GM21447 (cell line): ENCODE measurements around the gene CTSO.
"Not testable (repeated sequence)": the region's sequence is repeated elsewhere in the genome, so short reads cannot be mapped to it uniquely, and the experiment has no call there.

Experiments used
- ATAC-seq: cut with Tn5 transposase; IDR thresholded peaks from one replicate; pipeline ENCODE4 v1.9.1; 2021; ENCODE audit not compliant: unreplicated experiment

CTSO gene

DNA sequence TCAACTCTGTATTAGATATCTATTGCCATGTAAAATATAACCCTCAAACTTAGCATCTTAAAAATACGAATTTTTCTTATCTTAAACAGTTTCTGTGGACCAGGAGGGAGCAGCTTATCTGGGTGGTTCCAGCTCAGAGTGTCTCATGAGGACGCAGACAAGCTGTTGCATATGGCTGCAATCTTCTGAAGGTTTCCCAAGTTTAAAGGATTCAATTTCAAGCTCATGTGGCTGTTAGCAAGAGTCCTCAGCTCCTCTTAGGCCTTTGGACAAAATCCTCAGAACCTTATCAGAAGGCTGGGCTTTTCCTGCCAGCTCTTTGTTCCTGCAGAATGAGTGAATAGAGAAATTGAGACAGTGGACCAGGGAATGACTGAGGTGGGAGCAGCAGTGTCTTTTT lies 2.8 kb upstream of the CTSO start:
- ATAC-seq: no peak

DNA sequence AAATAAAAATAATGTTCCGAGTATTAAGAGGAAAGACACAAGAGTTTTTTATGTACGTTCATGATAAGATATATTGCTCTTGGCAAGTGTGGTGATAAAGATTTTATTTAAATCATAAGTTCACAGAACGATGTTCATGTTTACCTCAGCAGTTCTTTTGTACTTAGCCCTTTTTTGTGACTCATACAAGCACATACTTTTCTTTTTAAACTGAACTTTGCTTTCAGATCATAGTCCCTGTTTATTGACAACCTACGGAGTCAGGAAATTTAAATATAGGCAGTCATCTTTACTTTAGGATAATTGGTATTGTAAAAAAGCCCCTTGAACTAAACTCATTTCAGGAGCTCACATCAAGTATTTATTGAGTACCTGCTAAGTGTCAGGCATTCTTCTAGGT lies 1.3 kb upstream of the CTSO start:
- ATAC-seq: no peak

DNA sequence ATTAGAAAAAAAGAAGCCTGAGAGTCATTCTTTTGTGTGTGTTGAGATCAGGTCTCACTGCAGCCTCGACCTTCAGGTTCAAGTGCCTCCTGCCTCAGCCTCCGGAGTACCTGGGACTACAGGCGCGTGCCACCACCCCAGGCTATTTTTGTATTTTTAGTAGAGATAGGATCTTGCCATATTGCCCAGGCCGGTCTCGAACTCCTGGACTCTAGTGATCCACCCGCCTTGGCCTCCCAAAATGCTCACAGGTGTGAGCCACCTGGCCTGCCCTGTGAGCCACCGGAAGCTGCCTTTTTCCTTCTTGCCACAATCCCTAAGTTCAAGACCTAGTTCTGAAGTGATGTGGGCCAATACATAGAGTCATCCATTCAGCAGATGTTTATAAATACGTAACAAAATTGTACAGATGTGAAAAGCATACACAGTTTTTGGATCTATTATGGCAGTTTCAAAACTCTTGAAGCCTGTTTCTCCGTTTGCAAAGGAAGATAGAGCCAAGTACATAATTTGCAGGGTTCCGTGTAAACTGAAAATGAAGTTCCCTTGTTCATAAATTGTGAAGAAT lies 536 bp upstream of the CTSO start:
- ATAC-seq: no peak

DNA sequence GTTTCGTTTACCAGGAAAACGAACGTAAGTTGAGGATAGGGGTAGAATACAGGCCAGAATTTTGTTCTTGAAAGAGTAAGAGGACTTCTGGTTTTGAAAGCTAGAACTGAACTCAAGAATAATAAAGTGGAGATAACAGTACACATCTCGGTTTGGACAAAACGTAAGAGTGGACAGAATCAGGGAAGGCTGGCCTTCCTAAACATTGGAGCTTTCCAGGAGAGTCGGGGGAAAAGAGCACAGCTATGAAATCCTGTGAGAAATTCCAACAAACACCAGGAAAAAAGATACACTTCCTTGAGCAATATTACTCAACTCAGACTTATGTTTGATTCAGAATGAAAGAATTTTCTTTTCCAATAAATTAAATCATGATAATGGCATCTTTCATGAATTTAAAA lies 1.2 kb downstream of the CTSO start:
- ATAC-seq: no peak

DNA sequence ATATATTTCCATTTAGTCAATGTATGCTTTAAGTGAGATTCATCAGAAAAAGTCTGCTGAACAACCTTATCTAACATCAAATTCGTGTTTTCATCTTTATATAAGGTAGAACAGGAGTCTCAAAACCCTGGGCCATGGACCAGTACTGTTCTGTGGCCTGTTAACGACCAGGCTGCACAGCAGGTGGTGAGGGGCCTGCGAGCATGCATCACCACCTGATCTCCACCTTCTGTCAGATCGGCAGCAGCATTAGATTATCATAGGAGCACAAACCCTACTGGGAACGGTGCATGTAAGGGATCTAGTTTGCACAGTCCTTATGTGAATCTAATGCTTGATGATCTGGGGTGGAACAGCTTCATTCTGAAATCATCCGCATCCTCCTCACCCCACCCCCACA lies 3.2 kb downstream of the CTSO start:
- no peak for ATAC-seq

DNA sequence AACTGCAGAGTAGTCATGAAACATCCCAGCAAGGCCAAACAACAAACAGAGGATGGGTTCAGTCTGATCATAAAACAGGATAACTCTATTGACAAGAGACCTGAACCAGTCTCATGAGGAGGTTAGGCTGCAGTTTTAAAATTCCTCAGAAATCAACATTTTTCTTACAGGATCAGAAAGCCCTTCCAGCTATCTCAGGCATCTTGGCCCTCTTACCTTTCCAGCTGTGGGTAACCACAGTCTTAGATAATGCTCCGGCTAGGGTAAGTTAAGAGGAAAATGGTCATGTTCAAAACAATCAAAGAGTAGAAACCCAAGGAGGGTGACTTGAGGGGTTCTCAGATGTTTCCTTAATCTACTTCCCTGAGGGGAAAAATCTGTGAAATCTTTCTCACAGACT lies 5.1 kb downstream of the CTSO start:
- ATAC-seq: no peak

DNA sequence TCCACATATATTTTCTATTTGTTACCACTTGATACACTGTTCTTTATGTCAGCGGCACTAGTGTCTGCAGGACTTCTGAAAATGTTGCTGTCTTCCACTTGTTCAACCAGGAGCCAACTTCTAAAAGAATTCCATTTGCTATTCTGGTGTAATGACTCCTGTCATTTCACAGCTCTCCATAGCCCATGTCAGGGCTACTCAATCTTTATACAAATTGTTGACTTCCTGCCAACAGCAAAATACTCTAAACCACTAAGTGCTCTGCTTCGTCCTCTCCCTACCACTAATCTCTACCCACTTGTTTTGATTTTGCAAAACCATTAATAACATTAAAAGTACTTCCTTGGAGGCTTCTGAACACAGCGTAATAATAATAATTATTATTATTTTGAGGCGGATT lies 7.2 kb downstream of the CTSO start:
- ATAC-seq: no peak

DNA sequence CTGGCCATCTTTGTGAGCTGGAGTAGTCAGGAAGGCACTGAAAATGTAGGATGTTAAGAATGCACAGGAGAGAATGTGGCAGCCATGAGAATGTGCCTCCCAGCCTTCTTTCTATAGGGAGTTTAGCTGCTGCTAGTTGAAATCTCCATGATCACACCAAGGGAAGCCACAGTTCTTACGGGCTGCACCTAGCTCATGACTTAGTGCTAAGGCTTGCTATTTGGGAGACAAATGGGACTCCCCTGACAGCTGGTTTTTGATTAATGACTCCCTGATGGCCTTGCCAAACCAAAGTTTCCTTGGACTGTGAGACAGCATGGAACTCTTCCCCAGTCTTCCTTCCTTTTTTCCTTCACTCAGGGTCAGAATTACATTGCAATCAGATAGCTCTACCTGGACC lies 9.2 kb downstream of the CTSO start:
- ATAC-seq: no peak

DNA sequence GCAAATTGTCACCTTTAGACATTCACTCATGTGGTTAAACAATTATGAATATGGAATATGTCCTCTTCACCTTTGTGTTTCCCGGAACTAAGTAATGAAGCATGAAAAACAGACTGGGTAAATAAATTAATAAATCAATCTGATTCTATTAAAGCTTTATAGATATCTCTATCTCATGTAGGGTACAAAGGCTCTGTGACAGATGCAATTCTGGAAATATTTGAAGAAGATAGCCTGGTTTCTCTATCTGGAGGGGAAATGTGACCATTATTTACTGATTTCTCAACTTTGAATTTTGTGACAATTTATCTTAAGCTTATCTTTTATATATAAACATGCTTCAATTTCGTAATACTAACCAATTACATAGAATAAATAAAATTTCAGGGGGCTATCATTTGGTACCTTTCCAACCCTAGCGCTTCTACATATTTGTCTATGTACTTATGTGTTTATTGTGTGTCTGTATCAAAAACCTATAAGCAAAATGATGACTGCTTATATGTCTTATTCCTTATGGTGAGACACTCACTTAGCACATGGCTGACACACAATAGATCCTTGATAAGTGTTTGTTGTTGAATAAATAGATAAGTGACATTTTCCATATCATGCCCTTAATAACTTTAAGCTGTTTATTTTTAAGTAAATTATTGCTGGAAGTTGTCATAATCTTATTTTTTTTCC lies 9.9 kb downstream of the CTSO start:
- ATAC-seq: no peak

DNA sequence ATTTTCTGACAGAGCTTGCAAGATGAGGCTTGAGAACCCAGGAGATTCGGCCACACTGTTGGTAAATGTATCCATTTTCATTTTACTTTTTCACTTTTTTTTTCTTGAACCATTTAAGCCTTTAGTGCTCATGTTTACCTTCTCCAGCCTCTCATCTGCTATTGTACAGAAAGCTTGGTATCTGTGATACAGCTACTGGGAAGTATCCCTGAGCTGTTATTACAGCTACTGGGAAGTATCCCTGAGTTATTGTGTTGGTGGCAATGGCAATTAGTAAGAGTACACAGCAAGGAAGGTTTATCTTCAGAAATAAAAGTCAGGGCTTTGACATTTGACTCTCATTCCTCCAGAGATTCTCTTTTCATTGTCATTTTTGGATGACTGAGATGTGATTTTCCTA lies 11.8 kb downstream of the CTSO start:
- ATAC-seq: no peak

DNA sequence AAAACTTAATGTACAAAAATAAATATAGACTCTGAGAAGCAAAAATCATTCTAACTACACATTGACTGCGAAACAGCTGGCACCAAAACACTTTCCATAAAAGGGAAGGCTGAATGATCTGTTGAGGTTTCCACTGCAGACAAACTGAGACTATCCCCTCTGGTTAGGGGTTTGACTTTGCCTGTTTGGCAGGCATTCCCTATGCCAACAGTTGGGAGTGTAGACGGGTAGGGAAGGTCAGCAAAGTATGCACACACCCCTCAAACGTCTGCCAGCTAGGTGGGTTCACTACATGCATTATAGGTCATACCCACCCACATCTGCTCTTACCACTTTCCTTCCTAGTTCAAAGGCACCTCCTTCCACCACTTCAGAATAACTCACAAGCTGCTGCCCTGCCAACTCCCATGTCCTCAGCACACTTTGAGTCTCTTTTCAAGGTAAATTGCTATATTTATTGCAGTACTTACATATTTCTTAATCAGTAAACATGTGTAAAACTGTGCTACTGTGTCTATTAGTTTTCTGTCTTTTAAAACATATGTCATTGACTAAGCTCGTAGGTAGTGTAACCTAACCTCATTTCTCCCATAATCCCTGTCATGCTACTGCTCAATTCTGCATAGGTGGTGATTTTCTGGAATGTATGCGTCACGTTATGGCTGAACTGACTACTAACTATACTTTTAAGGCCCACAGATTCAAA lies 12.4 kb downstream of the CTSO start:
- no peak for ATAC-seq

DNA sequence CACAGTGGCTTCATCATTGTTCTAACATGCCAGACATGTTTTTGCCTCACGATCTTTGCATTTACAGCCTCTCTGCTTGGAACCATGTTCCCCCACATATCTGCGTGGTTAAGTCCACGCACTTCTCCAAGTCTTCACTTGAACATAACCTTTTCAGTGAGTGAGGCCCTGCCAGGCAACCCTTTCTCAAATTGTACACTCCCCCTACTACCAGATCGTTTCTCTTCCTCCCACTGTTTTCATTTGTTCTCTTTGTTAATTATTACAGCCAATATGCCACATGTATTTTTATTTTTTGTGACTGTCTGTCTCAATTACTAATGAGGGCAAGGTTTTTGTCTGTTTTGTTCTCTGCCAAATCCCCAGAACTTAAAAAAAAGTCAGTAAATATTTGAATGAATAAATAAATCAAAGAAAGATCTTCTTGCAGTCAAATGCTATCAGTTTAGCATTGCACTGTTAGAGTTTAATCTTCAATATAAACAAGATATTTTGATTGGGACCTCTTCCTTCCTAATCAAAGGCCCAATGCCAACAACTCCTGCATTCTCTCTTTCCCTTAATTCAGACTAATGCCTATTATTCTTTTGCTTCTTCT lies 18.2 kb downstream of the CTSO start:
- ATAC-seq: no peak

DNA sequence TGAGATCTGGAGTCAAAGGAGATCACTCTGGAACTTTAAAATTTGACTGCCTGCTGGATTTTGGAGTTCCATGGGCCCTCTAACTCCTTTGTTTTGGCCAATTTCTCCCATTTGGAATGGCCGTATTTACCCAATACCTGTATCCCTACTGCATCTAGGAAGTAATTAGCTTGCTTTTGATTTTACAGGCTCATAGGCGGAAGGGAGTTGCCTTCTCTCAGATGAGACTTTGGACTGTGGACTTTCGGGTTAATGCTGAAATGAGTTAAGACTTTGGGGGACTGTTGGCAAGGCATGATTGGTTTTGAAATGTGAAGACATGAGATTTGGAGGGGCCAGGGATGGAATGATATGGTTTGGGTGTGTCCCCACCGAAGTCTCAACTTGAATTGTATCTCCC lies 19.0 kb downstream of the CTSO start:
- not testable (repeated sequence) for ATAC-seq

DNA sequence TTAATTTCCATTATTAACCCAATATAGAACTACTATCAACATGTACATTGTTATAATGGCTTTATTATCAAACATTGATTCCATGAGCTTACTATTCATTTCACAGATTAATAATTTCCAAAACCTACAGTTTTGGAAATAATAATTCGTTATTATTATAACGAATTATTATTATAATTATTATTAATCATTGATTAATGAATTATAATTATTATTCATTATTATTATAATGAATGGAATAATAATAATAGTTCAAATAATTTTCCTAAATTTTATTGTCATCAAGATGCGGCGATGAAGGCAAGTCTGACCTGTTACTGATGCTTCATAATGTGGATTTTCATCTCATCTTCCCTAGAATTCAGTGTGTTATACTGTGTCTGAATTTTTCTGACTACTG lies 22.0 kb downstream of the CTSO start:
- ATAC-seq: no peak

DNA sequence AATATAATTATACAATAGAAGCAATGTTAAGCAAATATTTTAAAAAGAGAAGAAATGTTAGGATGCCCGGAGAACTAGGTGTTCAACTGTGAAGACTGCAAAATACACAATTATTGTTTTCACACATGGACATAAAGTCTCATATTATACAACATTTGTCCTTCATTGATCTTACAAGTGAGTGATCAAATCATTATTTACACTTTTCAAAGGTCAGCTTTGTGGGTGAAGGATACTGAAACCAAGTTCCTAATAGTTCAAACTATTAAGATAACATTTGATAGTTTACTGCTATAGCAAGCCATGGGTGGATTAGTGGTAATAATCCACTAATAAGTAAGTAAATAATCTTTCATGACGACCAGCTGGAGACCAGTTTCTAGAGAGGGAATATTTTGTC lies 23.3 kb downstream of the CTSO start:
- no peak for ATAC-seq

DNA sequence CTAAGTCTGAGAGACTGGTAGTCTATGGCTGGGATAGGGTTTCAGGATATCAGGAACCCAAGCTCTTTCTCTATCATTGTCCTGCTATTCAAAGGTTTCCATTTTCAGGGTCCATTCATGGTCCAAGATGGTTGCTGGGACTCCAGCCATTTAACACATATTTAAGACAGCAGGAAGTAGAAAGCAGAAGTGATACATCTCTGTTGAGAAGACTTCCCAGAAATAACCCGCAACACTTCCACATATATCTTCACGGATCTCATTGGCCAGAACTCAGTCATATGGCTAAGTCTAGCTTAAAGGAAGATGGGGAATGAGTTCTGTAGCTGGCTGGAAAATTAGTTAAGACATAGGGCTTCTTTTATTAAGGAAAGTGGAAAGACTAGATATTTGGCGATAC lies 23.8 kb downstream of the CTSO start:
- ATAC-seq: no peak

DNA sequence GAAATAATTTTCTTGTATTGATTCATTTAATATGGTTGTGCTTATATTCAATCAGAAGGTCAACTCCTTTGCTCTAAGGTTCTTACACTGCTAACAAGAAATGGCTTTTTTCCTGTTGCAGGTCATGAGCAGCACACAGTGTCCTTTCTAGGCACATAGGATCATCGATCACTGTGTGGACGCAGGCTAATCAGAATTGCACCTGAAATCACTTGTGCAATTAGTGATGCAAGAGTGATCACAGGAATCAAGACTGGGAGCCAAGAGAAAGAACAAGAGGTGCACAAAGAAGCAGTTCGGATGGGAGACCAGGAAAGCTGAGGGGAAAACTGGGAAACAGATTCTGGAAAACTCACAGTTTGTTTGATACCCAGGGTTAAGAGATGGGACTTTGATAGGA lies 29.0 kb downstream of the CTSO start:
- no peak for ATAC-seq

DNA sequence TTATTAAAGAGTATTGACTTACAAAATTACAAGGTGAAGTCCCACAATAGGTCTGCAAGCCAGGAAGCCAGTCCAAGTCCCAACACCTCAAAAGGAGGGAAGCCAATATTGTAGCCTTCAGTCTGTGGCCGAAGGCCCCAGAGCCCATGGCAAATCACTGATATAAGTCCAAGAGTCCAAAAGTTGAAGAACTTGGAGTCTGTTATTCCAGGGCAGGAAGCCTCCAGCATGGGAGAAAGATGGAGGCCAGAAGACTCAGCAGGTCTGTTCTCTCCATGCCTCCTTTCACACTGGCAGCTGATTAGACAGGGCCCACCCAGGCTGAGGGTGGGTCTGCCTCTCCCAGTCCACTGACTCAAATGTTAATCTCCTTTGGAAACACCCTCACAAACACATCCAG lies 32.1 kb downstream of the CTSO start:
- no peak for ATAC-seq

DNA sequence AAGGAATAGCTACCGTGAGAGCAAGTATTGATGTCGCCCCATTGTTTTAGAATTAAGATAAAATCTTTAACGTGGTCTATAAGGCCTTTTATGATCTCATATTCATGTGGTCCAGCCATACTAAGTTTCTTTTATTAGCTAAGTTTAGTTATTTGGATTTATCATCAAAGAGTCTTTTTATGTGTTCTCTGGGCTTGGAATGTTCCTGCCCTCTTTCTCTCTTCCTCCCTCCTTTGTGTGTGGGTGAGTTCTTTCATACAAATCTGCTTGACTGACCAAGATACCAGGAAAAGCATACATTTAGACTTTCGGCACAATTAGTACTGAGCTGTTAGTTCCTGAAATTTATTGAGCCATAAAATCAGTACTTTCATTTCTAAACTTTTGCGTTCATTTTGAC lies 38.9 kb downstream of the CTSO start:
- no peak for ATAC-seq

DNA sequence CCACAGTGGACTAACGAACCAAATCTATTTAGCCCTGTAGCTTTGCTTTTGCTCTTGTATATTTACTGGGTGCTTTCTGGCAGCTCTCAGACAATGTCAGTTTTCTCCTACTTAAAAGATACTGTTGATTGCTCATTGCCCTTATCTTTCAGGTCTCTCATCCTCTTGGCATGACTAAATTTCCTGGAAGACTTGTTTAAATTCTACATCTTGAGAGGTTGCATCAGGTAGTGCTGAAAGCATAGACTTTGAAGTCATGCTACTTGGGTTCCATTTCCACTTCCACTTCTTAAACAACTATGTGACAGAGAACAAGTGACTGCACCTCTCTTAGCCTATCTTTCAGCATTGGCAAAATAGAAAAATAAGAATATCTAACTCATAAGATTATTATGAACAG lies 41.8 kb downstream of the CTSO start:
- ATAC-seq: no peak

DNA sequence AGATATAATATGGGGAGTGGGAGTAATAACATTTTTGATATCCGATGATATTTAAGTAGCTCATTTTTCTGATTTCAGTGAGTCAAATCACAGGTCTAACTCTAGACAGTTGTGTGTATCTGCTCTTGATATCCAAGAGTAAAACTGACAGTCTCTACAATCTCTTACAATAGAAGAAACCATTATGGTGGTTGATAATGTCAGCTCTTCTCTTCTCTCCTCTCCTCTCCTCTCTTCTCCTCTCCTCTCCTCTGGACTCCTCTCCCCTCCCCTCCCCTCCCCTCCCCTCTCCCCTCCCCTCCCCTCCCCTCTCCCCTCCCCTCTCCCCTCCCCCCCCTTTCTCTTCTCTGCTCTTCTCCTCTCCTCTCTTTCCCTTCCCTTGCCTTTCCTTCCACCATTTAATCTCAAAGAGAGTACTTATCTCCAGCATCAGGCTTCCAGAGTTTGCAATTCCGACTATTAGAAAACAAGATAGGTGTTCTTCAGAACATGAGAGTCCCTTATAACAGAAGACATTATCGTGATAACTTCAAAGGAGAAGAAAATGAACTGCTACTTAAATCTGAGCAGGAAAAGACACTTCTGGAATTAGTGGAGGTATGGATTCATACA lies 43.9 kb downstream of the CTSO start:
- ATAC-seq: no peak
